Fibroblast of villous mesenchyme (primary cell): ENCODE measurements around the gene JTB. TPM values are rescaled to one million over a fixed set of nuclear protein-coding genes. Genes with fewer than 3 reads are reported as not detected.
"Not testable (repeated sequence)": the region's sequence is repeated elsewhere in the genome, so short reads cannot be mapped to it uniquely, and the experiment has no call there.

Source experiments
- DNase-seq: peaks from one replicate; pipeline ENCODE4 v3.0.0-alpha.2; 2010; ENCODE audit warnings: low read depth
- H3K4me3 ChIP-seq: 2 replicates; pipeline ENCODE4 v1.5.1; 2011; ENCODE audit warnings: low read depth, mild to moderate bottlenecking, low read length
- CTCF ChIP-seq: IDR thresholded peaks from 2 replicates; pipeline ENCODE4 v1.5.1; 2012; ENCODE audit warnings: low read depth, mild to moderate bottlenecking, low read length; ENCODE audit not compliant: insufficient read depth
- total RNA-seq: library from RNA; depleted of rRNA; stranded (reverse); fragments of >200 nt; gene quantifications from 2 replicates; pipeline ENCODE4 v1.2.3, GENCODE V29; 2012

The JTB gene
- total RNA-seq, 1 donor: 135 TPM

- DNase-seq: no peak
- TF ChIP-seq CTCF: no peak
- no peak overlapping the region for H3K4me3 ChIP-seq
Observed at GRCh38 chr1:154000420-154000819, 22.9 kb upstream of the JTB start.

- not testable (repeated sequence) for DNase-seq
Observed at GRCh38 chr1:153996882-153997281, 19.4 kb upstream of the JTB start.

GRCh38 chr1:153995640-153996039 lies 18.2 kb upstream of the JTB start:
- TF ChIP-seq CTCF: no peak
- DNase-seq: no peak
- no peak overlapping the region for H3K4me3 ChIP-seq

More at GRCh38 chr1:153996882-153997281, 19.4 kb upstream of the JTB start:
- H3K4me3 ChIP-seq: not testable (repeated sequence)

GRCh38 chr1:153995202-153995601 lies 17.7 kb upstream of the JTB start:
- DNase-seq: no peak
- no peak for TF ChIP-seq CTCF
- H3K4me3 ChIP-seq: no peak overlapping the region

- H3K4me3 ChIP-seq: peak overlapping the region; percentile 90
- no peak for TF ChIP-seq CTCF
- DNase-seq: no peak
Observed at GRCh38 chr1:153991806-153992205, 14.3 kb upstream of the JTB start.

GRCh38 chr1:153991151-153991630 lies 13.7 kb upstream of the JTB start:
- no peak for DNase-seq
- peak overlapping the region; percentile 90 for H3K4me3 ChIP-seq
- TF ChIP-seq CTCF: no peak

- TF ChIP-seq CTCF: no peak
- DNase-seq: peak; percentile 98
- peak within 1 kb of the TSS; percentile 90 for H3K4me3 ChIP-seq
Observed at GRCh38 chr1:153990468-153991150, 13.1 kb upstream of the JTB start, which contains the start of gene RPS27. RPS27 (plus strand) TSS chr1:153990762; CDS start chr1:153990797, 35 bp downstream.
